Fibroblast of skin of left quadriceps (primary cell): ENCODE results near the gene LMBR1.
"Not testable (repeated sequence)": the region's sequence is repeated elsewhere in the genome, so short reads cannot be mapped to it uniquely, and the experiment has no call there.

ENCODE experiments used
- DNase-seq, 2 experiments: peaks; one replicate each; pipeline ENCODE4 v3.0.0-alpha.2; 2013; ENCODE audit warnings: low read depth in 2 of 2

Gene LMBR1

GRCh38 chr7:156848979-156849378 lies 44.0 kb downstream of the LMBR1 start:
- no peak for DNase-seq

- DNase-seq, result no peak
These were observed 47.4 kb downstream of the LMBR1 start for GRCh38 chr7:156845379-156846101.

DNA sequence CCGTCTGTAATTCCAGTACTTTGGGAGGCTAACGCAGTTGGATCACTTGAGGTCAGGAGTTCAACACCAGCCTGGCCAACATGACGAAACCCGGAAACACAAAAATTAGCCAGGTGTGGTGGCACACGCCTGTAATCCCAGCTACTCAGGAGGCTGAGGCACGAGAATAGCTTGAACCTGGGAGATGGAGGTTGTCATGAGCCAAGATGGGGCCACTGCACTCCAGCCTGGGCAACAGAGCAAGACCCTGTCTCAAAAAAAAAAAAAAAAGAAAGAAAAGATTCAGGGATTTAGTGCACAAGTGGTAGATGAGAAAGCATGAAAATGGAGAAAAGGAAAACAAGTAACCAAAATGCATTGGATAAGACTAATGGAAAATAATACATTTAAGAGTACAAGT lies 49.4 kb downstream of the LMBR1 start:
- DNase-seq, result not testable (repeated sequence)

- no peak for DNase-seq
These were observed 49.8 kb downstream of the LMBR1 start for GRCh38 chr7:156843157-156843556.

- DNase-seq, result no peak
These were observed 50.2 kb downstream of the LMBR1 start for GRCh38 chr7:156842740-156843140.

GRCh38 chr7:156842317-156842716 lies 50.7 kb downstream of the LMBR1 start:
- DNase-seq, result no peak

GRCh38 chr7:156841497-156841896 lies 51.5 kb downstream of the LMBR1 start:
- DNase-seq, result no peak

GRCh38 chr7:156840134-156840533 lies 52.8 kb downstream of the LMBR1 start:
- no peak for DNase-seq

GRCh38 chr7:156836443-156836842 lies 56.5 kb downstream of the LMBR1 start:
- DNase-seq, result no peak

DNA sequence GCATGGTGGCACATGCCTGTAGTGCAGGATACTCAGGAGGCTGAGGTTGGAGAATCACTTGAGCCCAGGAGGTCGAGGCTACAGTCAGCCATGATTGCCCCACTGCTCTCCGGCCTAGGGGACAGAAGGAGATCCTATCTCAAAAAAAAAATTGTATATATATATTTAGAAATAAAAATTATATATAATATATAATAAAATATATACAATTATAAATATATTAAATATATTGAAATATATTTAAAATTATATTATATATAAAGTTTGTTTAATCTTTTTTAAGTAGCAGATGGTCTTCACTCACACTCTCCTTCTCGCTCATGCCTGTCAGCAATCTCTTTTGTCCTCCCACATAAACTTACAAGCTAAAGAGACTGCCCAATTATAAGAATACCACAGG lies 58.5 kb downstream of the LMBR1 start:
- no peak for DNase-seq

DNA sequence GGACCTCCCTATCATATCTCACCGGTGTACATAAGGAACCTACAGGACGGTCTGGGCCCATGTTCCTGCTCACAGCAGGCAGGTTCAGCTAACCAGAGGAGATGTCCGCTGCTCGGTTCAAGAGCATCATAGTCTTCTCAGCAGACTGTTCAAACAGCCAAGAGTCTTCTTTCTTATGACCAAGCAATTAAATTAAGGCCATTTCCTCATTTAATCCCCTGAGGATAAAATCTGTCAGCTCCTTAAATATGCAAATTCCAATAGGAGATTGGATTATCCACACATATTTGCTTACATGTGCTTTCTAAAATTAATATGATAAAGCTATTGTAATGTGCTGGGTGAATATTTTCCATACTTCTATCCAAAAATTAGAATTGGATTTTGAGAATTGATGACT lies 59.7 kb downstream of the LMBR1 start:
- DNase-seq, result no peak

- DNase-seq, result no peak
These were observed 60.6 kb downstream of the LMBR1 start for GRCh38 chr7:156832195-156832877.

DNA sequence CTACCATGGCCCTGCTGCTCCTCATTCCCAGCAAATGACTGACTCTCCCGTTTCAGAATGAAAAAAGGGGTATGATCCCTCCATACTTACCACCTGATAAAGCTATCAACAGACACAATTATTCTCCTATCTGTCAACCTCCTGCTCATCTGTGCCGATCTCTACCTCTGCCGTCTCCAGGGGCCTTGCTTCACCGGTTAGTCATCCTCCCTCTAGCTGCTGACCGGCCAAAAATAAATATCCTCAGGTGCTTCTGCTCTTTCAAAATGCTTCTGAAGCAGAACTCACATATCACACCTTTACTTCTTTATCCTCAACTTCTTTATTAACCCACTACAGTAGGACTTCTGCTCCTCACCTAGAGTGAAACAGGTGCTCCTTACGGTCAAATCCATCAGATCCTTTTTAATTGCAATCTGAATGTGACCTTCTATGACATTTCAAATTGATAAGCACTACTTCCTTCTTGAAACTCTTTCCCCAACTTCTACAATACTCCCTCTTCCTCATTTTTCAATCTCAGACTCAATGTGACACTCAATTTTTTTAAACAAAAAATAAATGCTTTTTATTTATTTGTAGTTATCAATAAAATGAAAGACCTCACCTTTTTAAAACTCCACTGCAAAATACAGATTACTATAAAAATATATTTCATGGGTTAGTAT lies 63.2 kb downstream of the LMBR1 start:
- DNase-seq, result no peak

DNA sequence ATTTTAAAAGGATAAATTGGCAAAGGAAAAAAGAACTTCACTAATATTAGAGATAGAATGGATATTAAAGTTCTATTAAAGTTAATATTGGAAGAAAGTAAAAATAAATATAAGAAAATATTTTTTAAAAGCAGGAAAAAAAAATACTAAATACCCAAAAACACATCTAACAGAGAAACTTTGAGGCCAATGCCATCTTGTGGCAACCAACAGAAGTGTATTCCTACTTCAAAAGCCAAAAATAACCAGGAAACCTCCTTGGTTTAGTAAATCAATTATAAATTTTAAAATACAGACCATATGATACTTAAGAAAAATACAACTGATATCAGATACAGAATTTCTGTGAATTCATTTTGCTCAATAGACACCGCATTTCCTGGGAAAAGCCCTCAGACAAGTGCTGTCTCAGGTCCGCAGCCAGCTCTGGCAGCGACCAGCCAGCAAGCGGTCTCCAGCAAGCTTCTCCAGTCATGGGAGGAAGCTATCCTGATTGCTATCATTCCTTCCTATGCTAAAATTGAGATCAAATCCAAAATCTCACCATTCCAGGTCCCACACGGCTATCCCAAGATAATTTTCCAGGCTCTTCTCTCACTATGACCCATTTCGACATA lies 65.3 kb downstream of the LMBR1 start:
- no peak for DNase-seq

DNA sequence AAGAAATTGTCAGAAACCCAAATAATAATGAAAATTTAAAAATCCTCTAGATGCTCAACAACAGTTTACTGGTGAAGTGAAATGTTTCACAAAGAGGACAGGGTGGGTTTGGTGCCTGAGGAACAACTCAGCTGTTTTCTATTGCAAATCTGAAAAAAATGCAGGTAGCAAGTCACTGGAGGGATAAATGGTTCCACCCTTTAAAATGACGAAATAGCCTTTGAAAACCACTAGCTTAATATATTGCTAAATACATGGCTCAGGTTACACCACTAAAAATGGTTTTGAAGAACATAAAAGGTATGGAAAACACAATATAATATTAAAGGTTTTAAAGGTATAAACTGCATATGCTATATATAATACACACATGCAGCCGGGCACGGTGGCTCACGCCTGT lies 69.5 kb downstream of the LMBR1 start:
- no peak for DNase-seq

DNA sequence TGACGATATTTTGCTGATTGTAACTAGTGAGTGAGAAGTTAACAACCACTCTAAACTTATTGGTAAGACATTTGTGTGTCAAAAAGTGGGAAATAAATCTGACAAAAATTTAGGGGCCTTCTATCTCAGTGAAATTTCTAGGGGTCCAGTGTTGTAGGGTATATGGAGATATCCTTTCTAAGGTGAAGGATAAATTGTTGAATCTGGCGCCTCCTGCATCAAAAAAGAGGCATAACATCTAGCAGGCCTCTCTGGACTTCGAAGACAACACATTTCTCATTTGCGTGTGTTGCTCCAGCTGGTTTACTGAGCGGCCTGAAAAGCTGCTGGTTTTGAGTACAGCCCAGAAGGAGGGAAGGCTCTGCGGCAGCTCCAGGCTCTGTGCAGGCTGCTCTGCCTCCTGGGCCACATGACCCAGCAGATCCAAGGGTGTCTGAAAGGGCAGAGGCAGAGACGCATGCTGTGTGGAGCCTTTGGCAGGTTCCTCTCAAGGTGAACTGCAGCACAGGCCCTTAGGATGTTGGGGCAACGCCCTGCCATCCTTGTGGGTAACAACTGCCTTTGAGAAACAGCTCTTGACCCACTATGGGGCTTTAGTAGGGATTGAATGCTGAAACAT lies 72.4 kb downstream of the LMBR1 start:
- DNase-seq, result no peak

- no peak for DNase-seq
These were observed 73.2 kb downstream of the LMBR1 start for GRCh38 chr7:156819733-156820295.

GRCh38 chr7:156818133-156818532 lies 74.8 kb downstream of the LMBR1 start:
- DNase-seq, result no peak

GRCh38 chr7:156816943-156817572 lies 75.9 kb downstream of the LMBR1 start:
- no peak for DNase-seq

- no peak for DNase-seq
These were observed 81.3 kb downstream of the LMBR1 start for GRCh38 chr7:156811706-156812105.

GRCh38 chr7:156803656-156804055 lies 89.3 kb downstream of the LMBR1 start:
- not testable (repeated sequence) for DNase-seq
